Measurements from ENCODE around the gene GRID2.

Gene GRID2

DNA sequence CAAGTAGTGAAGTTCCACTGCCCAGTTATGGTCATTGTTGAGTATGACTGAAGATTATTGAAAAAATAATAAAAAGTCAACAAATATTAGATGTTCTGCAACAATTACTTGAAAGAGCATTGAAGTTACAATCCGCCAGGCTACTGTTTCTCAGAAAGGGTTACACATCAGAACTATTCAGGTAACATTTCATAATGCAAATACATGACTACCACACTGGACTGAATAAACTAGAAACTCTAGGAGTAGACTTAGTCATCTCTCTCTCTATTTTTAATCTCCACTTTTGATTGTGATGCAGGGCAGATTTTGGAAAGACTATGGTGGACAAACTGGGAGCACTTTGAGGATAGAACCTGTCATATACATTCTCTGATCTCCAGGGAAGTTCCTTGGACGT is 776.5 kb downstream of the GRID2 start:
- no peak overlapping the region for H3K4me3 ChIP-seq (replicated peaks; ENCODE audit: low read depth, low read length)
- TF ChIP-seq, protein P1, sequence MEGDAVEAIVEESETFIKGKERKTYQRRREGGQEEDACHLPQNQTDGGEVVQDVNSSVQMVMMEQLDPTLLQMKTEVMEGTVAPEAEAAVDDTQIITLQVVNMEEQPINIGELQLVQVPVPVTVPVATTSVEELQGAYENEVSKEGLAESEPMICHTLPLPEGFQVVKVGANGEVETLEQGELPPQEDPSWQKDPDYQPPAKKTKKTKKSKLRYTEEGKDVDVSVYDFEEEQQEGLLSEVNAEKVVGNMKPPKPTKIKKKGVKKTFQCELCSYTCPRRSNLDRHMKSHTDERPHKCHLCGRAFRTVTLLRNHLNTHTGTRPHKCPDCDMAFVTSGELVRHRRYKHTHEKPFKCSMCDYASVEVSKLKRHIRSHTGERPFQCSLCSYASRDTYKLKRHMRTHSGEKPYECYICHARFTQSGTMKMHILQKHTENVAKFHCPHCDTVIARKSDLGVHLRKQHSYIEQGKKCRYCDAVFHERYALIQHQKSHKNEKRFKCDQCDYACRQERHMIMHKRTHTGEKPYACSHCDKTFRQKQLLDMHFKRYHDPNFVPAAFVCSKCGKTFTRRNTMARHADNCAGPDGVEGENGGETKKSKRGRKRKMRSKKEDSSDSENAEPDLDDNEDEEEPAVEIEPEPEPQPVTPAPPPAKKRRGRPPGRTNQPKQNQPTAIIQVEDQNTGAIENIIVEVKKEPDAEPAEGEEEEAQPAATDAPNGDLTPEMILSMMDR (IDR thresholded peaks at IDR 0.05; ENCODE audit: low read depth, low read length, missing control alignments): no peak
- DNase-seq (ENCODE audit: extremely low read depth, low read depth): no peak

DNA sequence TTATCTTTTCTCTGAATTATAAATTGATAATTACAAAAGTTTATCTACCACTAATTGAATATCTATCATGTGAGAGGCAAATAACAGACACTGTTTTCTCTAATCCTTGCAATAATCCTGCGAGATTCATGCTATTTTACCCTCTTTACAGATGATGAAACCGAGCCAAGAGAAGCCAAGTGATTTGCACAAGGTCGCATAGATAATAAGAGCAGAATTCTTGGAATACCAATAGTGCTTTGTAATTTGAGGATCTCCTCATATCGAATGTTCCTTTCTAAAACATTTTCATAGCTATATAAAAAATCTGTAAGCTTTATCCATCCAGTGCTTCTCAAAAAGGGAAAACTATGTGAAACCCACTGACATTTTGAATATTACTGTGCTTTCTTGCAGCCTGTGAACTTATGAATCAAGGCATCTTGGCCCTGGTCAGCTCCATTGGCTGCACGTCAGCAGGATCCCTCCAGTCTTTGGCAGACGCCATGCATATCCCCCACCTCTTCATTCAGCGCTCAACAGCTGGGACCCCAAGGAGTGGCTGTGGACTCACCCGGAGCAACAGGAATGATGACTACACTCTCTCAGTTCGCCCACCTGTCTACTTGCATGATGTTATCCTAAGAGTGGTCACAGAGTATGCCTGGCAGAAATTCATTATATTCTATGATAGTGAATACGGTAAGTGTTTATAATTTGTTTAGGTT is 781.0 kb downstream of the GRID2 start:
- no peak for DNase-seq (ENCODE audit: extremely low read depth, low read depth)
- H3K4me3 ChIP-seq (replicated peaks; ENCODE audit: low read depth, low read length): no peak overlapping the region
- TF ChIP-seq, protein P1 (IDR thresholded peaks at IDR 0.05; ENCODE audit: low read depth, low read length, missing control alignments): no peak

DNA sequence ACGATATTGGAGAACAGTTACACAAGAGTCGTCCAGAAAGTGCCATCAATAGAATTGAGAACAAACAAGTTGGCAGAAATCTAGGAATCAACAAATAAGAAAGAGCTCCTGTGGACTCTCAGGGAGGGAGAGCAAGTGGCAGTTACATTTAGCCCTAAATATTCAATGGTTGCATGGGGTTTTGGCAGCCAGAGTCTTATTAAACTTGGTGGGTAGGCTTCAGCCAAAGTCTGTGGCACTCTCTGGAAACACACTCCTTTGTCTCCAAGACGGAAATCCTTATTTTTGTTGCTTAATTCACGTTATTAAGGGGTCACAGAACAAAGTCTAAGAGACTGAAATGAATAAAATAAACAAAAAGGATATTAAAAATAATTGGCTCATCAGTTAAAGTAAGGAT is 782.6 kb downstream of the GRID2 start:
- TF ChIP-seq, protein P1 (IDR thresholded peaks at IDR 0.05; ENCODE audit: low read depth, low read length, missing control alignments): no peak
- no peak overlapping the region for H3K4me3 ChIP-seq (replicated peaks; ENCODE audit: low read depth, low read length)
- DNase-seq (ENCODE audit: extremely low read depth, low read depth): no peak

DNA sequence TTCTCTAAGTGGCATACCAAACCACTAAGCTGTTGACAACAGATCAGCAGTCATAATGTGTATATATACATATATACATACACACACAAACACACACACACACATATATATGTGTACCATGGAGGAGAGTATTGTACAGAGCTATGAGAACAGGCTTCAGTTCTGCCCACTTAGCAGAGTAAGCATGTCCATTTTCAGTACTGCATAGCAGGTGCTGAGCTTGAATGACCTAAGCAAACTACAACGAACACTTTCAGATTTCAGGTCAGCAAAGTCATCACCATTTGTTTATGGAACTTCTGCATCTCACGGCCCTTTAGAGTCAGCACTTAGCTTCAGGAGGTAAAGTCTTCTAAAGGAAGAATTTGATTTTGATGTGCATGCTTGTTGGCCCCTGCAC is 789.0 kb downstream of the GRID2 start:
- H3K4me3 ChIP-seq (replicated peaks; ENCODE audit: low read depth, low read length): no peak overlapping the region
- DNase-seq (ENCODE audit: extremely low read depth, low read depth): no peak
- TF ChIP-seq, protein P1 (IDR thresholded peaks at IDR 0.05; ENCODE audit: low read depth, low read length, missing control alignments): no peak

DNA sequence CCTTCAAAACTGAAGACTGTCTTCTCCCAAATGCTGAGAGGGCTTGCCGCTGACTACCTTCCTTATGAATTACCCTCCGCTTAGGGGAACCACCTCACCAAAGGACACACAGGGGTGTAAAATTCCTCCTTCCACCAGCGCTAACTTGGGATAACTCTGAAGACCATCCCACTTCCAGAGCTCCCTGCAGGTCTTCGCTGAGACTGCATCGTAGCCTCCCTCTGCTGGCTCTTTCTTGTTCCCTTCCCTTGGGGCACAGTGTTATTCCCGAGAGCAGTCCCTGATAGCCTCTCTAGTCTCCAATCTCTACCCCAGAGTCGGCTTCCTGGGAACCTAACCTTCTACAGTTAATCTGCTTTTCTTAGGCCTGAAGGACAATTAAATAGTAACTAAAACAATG is 799.3 kb downstream of the GRID2 start:
- TF ChIP-seq, protein P1 (IDR thresholded peaks at IDR 0.05; ENCODE audit: low read depth, low read length, missing control alignments): no peak
- no peak for DNase-seq (ENCODE audit: extremely low read depth, low read depth)
- H3K4me3 ChIP-seq (replicated peaks; ENCODE audit: low read depth, low read length): no peak overlapping the region

DNA sequence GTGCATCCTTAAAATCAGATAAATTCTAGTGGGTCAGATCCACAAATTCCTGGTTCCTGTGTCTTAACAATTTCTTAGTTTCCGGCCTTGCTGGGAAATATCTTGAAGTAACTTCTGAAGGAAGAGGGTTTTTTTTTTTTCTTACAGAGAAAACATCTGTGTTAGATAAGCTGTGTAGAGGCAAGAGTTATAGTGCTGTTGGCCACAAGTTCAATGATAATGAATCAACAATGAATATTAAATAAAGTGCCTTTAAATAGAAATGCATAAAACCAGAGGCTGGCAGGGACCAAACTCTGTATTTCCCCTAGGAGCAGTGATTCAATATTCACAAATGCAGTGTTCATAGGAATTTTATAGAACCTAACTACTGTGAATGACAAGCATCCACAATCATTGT is 812.9 kb downstream of the GRID2 start:
- no peak overlapping the region for H3K4me3 ChIP-seq (replicated peaks; ENCODE audit: low read depth, low read length)
- TF ChIP-seq, protein P1 (IDR thresholded peaks at IDR 0.05; ENCODE audit: low read depth, low read length, missing control alignments): no peak
- DNase-seq (ENCODE audit: extremely low read depth, low read depth): no peak

DNA sequence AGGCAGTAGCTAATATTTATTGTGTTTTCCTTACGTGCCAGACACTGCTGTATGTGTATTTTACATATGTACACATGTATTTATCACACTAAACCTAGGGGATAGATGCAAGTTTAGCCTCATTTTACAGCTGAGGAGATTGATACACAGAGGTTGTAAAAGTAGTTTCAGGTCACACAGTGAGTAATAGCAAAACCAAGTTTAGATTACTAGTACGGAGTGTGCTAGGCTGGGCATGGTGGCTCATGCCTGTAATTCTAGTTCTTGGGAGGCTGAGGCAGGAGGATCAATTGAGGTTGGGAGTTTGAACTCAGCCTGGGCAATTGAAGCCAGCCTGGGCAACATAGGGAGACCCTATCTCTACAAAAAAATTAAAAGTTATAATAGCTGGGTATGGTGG is 823.7 kb downstream of the GRID2 start:
- TF ChIP-seq, protein P1 (IDR thresholded peaks at IDR 0.05; ENCODE audit: low read depth, low read length, missing control alignments): no peak

More for the DNA sequence above, 823.7 kb downstream of the GRID2 start:
- DNase-seq (ENCODE audit: extremely low read depth, low read depth): no peak
- no peak overlapping the region for H3K4me3 ChIP-seq (replicated peaks; ENCODE audit: low read depth, low read length)
